Lower lobe of right lung (tissue), 2 donors: ENCODE measurements around the gene C4orf46. TPM values are rescaled to one million over a fixed set of nuclear protein-coding genes. Genes with fewer than 3 reads are reported as not detected.
"Not testable (repeated sequence)": the region's sequence is repeated elsewhere in the genome, so short reads cannot be mapped to it uniquely, and the experiment has no call there.

Experiments
- ATAC-seq, 2 donors: fragments of 200-7000 bp; cut with Tn5 transposase; one replicate each; pipeline ENCODE4 v1.9.1; 2020 to 2022; ENCODE audit warnings: mild to moderate bottlenecking in 2 of 2, moderate library complexity in 2 of 2
- DNase-seq: peaks from one replicate; pipeline ENCODE4 v3.0.0-alpha.2; 2020
- H3K27ac ChIP-seq: fragments of 200-600 bp; one replicate; pipeline ENCODE4 v1.8.0; 2022
- H3K27me3 ChIP-seq: fragments of 200-600 bp; one replicate; pipeline ENCODE4 v1.8.0; 2022; ENCODE audit warnings: low read depth
- H3K36me3 ChIP-seq: fragments of 200-600 bp; one replicate; pipeline ENCODE4 v1.8.0; 2022; ENCODE audit warnings: mild to moderate bottlenecking
- H3K4me1 ChIP-seq: fragments of 200-600 bp; one replicate; pipeline ENCODE4 v1.8.0; 2022
- H3K4me3 ChIP-seq: fragments of 200-600 bp; one replicate; pipeline ENCODE4 v1.8.0; 2022; ENCODE audit warnings: mild to moderate bottlenecking
- H3K9me3 ChIP-seq: fragments of 200-600 bp; one replicate; pipeline ENCODE4 v1.8.0; 2022
- intact Hi-C: fragments of 100-400 bp; cut with DNase I; formaldehyde crosslinking; loops from one replicate; pipeline ENCODE4 v1.11.0; 2022
- long read RNA-seq: library from polyadenylated mRNA; unstranded; transcript quantifications from one replicate; pipeline ENCODE4 v2.0.0, GENCODE V29; 2021
- total RNA-seq: library from RNA; stranded (reverse); fragmentation: NEBNext Ultra II Directional; extraction: Animal tissue kit (Norgen Biotek cat#: 25700); gene quantifications from one replicate; pipeline ENCODE4 v1.2.1, GENCODE V29; 2021
- TF ChIP-seq, protein P1 (sequence below): fragments of 200-600 bp; IDR thresholded peaks from one replicate; pipeline ENCODE4 v1.8.0; 2022; ENCODE audit warnings: antibody characterized with exemption, mild to moderate bottlenecking
- donor health status: DM: no; HTN: yes; CAD: no; lungs with severe emphysema.

Gene C4orf46
- 4.0 TPM for total RNA-seq
- long read RNA-seq, transcript C4orf46-201 (2 exons, 3,521 nt) = major isoform, 6 of 9 reads
- long read RNA-seq, partial matches to known transcripts = 0 of 9 reads
- long read RNA-seq, other reads (novel, unspliced or antisense) = 2 of 9 reads

DNA sequence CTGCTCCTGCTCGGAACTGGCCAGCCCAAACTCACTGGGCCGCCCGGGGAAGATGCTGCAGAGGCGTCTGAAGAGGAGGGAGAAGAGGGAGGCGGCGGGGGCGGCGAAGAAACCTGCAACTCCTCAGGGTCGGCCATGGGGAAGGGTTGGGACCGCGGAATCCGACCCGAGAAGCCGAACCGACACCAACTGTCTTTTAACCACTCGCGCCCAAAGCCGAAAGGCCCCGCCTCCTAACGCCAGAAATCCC is at the start of gene C4orf46:
Gene C4orf46 (minus strand): TSS at position 223 of the 250 bp plus-strand sequence. CDS start 86 bp downstream, at position 137.
- Histone ChIP-seq H3K4me3 (peak within 1 kb of the TSS; percentile 83), H3K27ac (peak within 1 kb of the TSS; percentile 91), H3K36me3 (no peaks in the 10 kb centered on the region), H3K4me1 (peaks cover 19% of the 10 kb centered on the region), H3K27me3 (no peaks in the 10 kb centered on the region), H3K9me3 (no peaks in the 10 kb centered on the region)
- no peak for DNase-seq
- peak in 1 of 2 donors; percentile 20 for ATAC-seq
- TF ChIP-seq, protein P1, sequence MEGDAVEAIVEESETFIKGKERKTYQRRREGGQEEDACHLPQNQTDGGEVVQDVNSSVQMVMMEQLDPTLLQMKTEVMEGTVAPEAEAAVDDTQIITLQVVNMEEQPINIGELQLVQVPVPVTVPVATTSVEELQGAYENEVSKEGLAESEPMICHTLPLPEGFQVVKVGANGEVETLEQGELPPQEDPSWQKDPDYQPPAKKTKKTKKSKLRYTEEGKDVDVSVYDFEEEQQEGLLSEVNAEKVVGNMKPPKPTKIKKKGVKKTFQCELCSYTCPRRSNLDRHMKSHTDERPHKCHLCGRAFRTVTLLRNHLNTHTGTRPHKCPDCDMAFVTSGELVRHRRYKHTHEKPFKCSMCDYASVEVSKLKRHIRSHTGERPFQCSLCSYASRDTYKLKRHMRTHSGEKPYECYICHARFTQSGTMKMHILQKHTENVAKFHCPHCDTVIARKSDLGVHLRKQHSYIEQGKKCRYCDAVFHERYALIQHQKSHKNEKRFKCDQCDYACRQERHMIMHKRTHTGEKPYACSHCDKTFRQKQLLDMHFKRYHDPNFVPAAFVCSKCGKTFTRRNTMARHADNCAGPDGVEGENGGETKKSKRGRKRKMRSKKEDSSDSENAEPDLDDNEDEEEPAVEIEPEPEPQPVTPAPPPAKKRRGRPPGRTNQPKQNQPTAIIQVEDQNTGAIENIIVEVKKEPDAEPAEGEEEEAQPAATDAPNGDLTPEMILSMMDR = no peak
- intact Hi-C loops = no loop called here

DNA sequence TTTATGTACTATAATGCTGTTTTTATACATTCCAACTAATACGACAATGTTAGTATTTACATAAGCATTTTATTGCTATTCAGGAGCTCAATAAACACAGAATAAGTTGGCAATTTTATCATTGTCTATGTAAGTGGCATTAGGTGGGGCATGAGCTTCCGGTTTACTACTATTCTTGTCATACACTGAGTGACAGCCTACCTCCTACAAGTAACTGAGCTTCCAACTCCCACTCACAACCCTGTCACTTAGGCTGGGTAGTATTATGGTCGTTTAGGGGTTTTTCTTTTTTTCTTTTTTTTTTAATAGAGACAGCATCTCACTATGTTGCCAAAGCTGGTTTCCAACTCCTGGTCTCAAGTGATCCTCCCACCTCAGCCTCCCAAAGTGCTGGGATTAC is 44.1 kb upstream of the C4orf46 start:
- intact Hi-C loops = no loop called here
- H3K36me3 ChIP-seq = peaks cover 99% of the 10 kb centered on the region
- H3K9me3 ChIP-seq = no peaks in the 10 kb centered on the region
- TF ChIP-seq, protein P1 = no peak
- no peak overlapping the region for H3K4me3 ChIP-seq
- DNase-seq (no peak), ATAC-seq (no peak)
- H3K27ac ChIP-seq = no peak overlapping the region
- no peaks in the 10 kb centered on the region for H3K27me3 ChIP-seq
- no peaks in the 10 kb centered on the region for H3K4me1 ChIP-seq

DNA sequence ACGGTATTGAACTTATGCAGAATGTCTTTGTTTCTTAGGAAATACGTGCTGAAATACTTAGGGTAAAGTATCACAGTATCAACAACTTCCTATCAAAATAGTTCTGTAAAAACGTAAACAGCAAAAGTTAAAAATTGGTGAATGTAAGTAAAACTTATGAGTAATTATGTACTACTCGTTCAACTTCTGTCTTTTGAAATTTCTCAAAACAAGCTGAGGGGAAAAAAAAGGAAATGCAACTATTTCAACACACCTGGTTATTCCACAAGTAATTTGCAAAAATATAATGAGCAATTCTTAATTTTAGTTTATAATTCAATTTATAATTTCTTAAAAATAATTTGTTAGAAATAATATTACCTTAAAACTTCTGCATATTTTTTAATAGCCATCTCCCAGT is 43.2 kb upstream of the C4orf46 start:
- peaks cover 100% of the 10 kb centered on the region for H3K36me3 ChIP-seq
- ATAC-seq (no peak), DNase-seq (no peak)
- TF ChIP-seq, protein P1 = no peak
- intact Hi-C loops = no loop called here
- no peak overlapping the region for H3K27ac ChIP-seq
- no peaks in the 10 kb centered on the region for H3K27me3 ChIP-seq
- no peaks in the 10 kb centered on the region for H3K9me3 ChIP-seq
- H3K4me1 ChIP-seq = no peaks in the 10 kb centered on the region
- no peak overlapping the region for H3K4me3 ChIP-seq

DNA sequence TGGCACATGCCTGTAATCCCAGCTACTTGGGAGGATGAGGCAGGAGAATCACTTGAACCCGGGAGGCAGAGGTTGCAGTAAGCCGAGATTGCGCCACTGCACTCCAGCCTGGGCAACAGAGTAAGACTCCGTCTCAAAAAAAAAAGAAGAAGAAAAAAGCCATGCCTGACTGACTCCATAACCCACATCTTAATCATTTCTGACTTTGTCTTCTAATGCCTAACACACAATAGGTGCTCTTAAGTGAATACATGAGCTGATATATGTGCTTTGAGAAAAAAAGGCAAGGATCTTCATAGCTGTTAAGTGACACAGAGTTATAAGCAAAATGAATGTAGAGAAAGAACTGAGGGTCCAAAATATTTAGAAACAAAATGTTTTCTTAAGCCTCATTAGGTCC is 40.9 kb upstream of the C4orf46 start:
- H3K4me1 ChIP-seq, DNase-seq, H3K4me3 ChIP-seq, ATAC-seq, H3K27ac ChIP-seq, H3K27me3 ChIP-seq, intact Hi-C loops, H3K9me3 ChIP-seq: not testable (repeated sequence)
- peaks cover 100% of the 10 kb centered on the region for H3K36me3 ChIP-seq

DNA sequence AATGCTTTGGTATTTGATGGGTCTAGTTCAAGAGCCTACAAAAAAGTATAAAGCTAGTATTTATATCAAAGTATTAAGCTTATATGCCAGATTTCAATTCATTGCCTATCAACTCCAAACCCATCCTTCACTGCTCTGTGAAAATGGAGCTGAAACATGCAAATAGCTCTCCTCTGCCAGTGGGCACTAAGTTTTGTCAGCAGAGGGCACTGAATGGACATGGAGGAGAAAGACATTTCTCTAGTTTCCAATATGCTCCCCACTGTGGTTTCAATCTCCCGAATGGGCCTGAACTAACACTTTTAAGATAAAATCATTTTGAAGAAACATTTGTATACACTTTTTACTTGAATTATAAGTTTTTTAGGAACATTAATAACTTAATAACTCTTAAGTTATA is 39.1 kb upstream of the C4orf46 start:
- Histone ChIP-seq H3K4me3 (no peak overlapping the region), H3K4me1 (no peaks in the 10 kb centered on the region), H3K36me3 (peaks cover 100% of the 10 kb centered on the region), H3K27me3 (no peaks in the 10 kb centered on the region), H3K27ac (no peak overlapping the region), H3K9me3 (no peaks in the 10 kb centered on the region)
- ATAC-seq = no peak
- intact Hi-C loops = no loop called here
- DNase-seq = no peak
- TF ChIP-seq, protein P1 = no peak

DNA sequence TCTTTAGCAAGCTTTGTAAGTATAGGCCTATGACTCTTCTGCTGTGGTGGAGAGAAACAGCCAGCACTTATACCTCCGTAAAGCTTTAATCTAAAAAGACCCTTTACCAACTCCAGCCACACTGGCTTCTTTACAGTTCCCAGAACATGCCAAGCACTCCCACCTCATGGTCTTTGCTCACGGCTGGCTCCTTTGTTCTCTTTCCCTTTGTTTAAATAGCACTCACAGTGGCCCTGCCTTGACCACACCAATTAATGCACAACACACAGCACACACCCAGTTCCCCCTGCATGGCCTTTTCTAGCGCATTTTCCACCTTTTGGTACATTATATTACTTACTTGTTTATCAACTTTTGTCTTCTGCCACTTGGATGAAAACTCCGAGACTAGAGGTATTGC is 32.6 kb upstream of the C4orf46 start:
- intact Hi-C loops = no loop called here
- peaks cover 64% of the 10 kb centered on the region for H3K36me3 ChIP-seq
- no peak for ATAC-seq
- no peaks in the 10 kb centered on the region for H3K27me3 ChIP-seq
- no peaks in the 10 kb centered on the region for H3K4me1 ChIP-seq
- no peaks in the 10 kb centered on the region for H3K9me3 ChIP-seq
- TF ChIP-seq, protein P1 = no peak
- DNase-seq = no peak
- H3K27ac ChIP-seq = no peak overlapping the region
- H3K4me3 ChIP-seq = no peak overlapping the region
